HUES6 (cell line): Measurements from ENCODE around the gene CYTH4.
A peak's percentile ranks its signal among the peaks of the same experiment; 100 is the strongest.
"Not testable (repeated sequence)": the region's sequence is repeated elsewhere in the genome, so short reads cannot be mapped to it uniquely, and the experiment has no call there.

Experiments used
- H3K27ac ChIP-seq: 2 replicates; pipeline ENCODE4 v1.7.0; 2013; ENCODE audit warnings: low read depth, mild to moderate bottlenecking, low read length, inconsistent platforms
- H3K27me3 ChIP-seq: 2 replicates; pipeline ENCODE4 v1.6.1; 2013; ENCODE audit warnings: low read length; ENCODE audit not compliant: control insufficient read depth, insufficient read depth
- H3K36me3 ChIP-seq: 2 replicates; pipeline ENCODE4 v1.6.1; 2013; ENCODE audit warnings: low read length; ENCODE audit not compliant: control insufficient read depth, insufficient read depth
- H3K4me1 ChIP-seq: 2 replicates; pipeline ENCODE4 v1.6.1; 2013; ENCODE audit warnings: low read length; ENCODE audit not compliant: control insufficient read depth, insufficient read depth
- H3K4me3 ChIP-seq: 2 replicates; pipeline ENCODE4 v1.5.1; 2013; ENCODE audit warnings: low read depth, low read length
- H3K9ac ChIP-seq: one replicate; pipeline ENCODE4 v1.6.1; 2013; ENCODE audit warnings: mild to moderate bottlenecking, low read length
- H3K9me3 ChIP-seq: 2 replicates; pipeline ENCODE4 v1.6.1; 2013; ENCODE audit warnings: low read depth, low read length; ENCODE audit not compliant: control insufficient read depth, insufficient read depth

The CYTH4 gene, protein sequence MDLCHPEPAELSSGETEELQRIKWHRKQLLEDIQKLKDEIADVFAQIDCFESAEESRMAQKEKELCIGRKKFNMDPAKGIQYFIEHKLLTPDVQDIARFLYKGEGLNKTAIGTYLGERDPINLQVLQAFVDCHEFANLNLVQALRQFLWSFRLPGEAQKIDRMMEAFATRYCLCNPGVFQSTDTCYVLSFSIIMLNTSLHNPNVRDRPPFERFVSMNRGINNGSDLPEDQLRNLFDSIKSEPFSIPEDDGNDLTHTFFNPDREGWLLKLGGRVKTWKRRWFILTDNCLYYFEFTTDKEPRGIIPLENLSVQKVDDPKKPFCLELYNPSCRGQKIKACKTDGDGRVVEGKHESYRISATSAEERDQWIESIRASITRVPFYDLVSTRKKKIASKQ

DNA sequence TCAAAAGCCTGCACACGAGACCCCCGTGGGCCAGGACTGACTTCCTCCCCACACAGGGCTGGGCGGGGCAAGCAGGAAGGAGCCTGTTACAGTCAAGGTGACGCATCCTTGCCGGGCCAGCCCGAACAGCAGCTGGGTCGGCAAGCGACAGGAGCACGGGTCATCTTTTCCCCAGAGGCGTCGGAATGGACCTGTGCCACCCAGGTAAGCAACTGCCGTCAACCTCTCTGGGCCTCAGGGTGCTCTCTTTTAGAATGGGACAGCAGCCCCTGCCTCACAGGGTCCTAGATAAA, at the start of gene CYTH4:
TSS of gene CYTH4 (plus strand) at position 124 of the 293 bp plus-strand sequence. CDS start at position 186, 62 bp downstream.
- H3K27me3 ChIP-seq: no peaks in the 10 kb centered on the region
- H3K9ac ChIP-seq: no peak within 1 kb of the TSS
- H3K4me3 ChIP-seq: no peak within 1 kb of the TSS
- peaks cover 15% of the 10 kb centered on the region for H3K4me1 ChIP-seq
- H3K36me3 ChIP-seq: no peaks in the 10 kb centered on the region
- peaks cover 4% of the 10 kb centered on the region for H3K9me3 ChIP-seq
- no peak within 1 kb of the TSS for H3K27ac ChIP-seq

DNA sequence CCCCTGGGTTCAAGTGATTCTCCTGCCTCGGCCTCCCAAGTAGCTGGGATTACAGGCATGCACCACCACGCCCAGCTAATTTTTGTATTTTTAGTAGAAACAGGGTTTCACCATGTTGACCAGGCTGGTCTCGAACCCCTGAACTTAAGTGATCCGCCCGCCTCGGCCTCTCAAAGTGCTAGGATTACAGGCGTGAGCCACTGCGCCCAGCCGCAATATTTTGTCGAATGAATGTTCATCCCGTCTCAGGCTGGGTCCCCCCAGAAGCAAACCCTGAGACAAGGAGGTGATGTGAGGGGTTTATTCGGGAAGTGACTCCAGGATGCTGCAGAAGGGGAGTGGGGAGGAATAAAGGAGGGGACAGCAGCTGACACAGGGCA, 48.9 kb upstream of the CYTH4 start:
- not testable (repeated sequence) for H3K27ac ChIP-seq, H3K9ac ChIP-seq, H3K27me3 ChIP-seq, H3K36me3 ChIP-seq, H3K9me3 ChIP-seq, H3K4me3 ChIP-seq
- H3K4me1 ChIP-seq: peaks cover 12% of the 10 kb centered on the region; the same call in 1 of the 2 replicates

DNA sequence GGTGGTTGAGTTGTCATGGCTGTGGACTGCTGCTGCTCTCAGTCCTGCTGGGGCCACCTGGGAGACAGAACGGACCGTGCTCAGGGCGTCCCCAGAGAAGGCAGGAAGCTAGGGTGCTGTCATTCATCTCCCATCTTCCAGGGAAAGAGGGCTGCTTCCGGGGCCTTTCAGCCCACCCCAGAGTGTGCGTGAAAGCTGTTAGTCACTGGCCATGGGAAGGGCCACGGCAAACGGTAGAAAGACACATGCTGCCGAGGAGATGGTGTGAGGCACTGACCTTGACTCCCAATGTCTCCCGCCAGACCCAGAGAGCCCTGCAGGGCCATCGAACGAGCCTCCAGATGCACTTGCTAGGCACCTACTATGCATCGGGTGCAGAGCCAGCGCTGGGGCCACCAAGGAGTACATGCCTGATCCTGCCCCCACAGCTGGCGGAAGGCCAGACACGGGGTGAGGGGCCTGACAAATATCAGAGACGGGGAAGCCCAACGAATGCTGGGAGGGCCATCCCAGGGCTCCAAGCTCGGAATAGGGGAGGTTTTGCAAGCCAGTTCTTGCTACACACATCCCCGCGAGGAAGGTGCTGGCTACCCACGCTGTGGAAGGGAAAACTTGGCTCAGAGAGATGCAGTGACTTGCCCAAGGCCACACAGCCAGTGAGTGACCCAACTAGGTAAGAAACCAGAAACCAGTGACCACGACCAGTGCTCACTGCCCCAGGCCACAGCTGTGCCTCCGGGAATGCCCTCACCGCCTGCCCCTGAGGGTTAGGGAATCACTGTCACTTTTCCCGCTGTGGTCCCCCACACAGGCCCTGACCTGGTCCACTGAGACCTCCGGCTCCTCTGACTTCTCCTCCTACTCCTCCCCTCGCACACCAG, 48.3 kb upstream of the CYTH4 start:
- Histone ChIP-seq H3K27ac (no peak overlapping the region), H3K9me3 (no peaks in the 10 kb centered on the region), H3K36me3 (no peaks in the 10 kb centered on the region), H3K4me1 (peaks cover 12% of the 10 kb centered on the region; the same call in 1 of the 2 replicates), H3K4me3 (no peak overlapping the region), H3K9ac (no peak overlapping the region), H3K27me3 (no peaks in the 10 kb centered on the region)

DNA sequence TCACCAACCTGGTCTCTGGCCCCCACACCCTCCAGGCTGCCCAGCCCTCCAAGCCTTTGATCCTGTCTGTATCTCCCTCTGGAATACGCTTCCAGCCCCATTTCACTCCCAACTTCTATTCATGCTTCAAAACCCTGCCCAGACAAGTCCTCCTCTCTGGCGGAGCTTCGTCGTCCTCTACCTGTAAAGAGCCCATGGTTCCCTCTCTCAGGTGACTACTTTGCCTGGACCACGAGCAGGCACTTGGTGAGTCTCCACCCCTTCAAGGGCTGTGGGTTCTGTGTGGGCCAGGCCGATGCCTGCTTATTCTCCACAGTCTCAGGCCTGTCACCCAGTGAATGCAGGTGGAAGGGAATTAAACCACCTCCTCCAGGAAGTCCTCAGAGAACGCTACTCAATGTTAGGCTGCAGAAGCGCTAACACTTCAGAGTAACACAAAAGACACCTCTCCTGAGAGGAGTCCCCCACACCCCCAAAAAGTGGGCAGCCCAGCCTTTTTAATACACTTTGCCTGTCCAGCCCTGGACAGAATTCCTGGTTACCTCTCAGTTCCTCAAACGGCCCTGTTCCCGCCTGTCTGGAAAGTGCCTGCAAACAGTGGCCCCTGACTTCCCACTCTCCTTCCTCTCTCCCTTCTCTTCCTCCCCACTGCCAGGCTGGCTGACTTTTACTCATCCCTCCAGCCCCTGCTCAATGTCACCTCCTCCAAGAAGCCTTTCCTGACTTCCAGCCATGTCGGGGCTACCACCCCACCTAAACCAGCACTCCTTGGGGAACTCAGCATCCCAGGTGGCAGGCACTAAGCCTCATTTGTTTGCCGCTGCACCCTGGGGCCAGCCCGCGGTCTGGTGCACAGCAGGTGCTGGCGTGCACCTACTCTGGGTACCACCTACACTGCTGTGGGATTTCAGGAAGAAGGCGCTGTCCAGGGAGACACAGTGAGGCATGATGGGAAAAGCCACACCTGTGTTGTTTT, 47.3 kb upstream of the CYTH4 start:
- H3K4me1 ChIP-seq: peaks cover 12% of the 10 kb centered on the region; the same call in 1 of the 2 replicates
- no peak overlapping the region for H3K27ac ChIP-seq
- H3K27me3 ChIP-seq: no peaks in the 10 kb centered on the region
- H3K4me3 ChIP-seq: no peak overlapping the region
- H3K9me3 ChIP-seq: no peaks in the 10 kb centered on the region
- H3K36me3 ChIP-seq: no peaks in the 10 kb centered on the region
- no peak overlapping the region for H3K9ac ChIP-seq

DNA sequence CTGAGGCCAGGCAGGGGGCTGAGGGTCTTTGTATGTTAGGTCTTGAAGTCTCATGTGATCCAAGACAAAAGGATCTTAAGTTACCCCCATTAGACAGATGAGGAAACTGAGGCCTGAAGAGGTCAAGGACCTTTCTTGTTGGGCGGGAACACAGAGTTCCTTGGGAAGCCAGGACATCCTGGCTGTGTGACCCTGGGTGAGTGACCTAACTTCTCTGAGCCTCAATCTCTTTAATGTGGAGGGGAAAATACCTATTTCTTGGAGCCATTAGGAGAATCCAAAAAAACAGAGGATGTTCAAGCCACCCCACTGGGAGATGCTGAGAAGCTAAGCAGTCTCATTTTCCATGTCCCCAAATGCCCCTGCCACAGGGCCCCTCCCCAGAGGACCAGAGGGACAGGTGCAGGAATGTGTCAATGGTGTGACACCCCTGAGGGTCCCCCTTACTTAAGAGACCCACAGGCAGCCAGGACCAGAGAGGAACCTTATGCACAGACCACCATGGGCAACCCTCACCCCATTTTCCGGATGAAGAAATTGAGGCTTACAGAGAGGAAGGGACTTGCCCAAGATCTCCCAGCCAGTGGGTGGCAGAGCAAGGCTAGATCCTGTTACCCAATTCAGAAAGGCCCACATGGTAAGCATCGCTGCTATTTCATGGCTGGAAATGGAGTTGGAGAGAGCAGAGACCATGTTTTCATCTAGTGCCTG, 46.3 kb upstream of the CYTH4 start:
- Histone ChIP-seq H3K27ac (no peak overlapping the region), H3K36me3 (no peaks in the 10 kb centered on the region), H3K9ac (no peak overlapping the region), H3K9me3 (no peaks in the 10 kb centered on the region), H3K27me3 (no peaks in the 10 kb centered on the region), H3K4me3 (no peak overlapping the region), H3K4me1 (peaks cover 14% of the 10 kb centered on the region; the same call in 1 of the 2 replicates)

DNA sequence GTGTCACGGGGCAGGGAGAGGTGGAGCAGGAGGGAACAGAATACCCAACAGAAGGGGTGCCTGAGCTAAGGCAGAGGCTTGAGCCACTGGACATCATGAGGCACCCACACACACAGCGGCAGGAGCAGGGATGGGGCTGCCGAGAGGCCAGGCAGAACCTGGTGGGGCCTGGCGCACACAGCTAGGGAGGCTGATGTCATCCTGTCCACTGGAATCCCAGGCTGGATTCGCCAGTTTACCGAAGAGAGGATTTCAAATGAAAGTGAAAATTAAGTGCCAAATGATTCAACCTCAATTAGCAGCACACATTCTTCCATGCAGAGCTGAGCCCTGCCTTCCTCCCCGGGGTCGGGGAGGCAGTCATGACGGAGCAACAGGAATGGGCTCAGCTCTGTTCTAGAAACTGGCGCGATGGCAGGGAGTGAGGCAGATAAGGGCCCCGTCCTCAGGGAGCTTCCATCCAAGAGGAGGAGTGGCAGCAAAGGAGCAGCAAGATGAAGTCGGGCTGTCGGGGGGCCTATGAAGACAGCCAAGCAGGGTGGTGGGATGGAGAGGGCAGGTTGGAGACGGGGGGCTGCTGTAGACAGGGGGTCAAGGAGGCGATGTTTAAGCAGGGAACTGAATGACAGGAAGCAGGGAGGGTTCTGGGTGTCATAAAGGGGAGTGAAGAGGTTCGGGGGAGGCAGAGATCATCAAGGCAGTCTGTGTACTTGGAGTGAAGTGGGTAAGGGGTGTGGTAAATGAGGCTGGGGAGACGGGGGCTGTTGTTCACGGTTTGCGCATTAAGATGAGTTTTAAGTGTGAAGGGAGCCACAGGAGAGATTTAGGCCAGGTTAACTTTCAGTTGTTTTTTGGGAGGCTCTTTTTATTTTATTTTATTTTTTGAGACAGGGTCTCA, 44.7 kb upstream of the CYTH4 start:
- Histone ChIP-seq H3K4me1 (peaks cover 21% of the 10 kb centered on the region; the same call in 1 of the 2 replicates), H3K9me3 (no peaks in the 10 kb centered on the region), H3K9ac (peak overlapping the region; percentile 28), H3K36me3 (no peaks in the 10 kb centered on the region), H3K27me3 (no peaks in the 10 kb centered on the region), H3K4me3 (no peak overlapping the region), H3K27ac (no peak overlapping the region)

DNA sequence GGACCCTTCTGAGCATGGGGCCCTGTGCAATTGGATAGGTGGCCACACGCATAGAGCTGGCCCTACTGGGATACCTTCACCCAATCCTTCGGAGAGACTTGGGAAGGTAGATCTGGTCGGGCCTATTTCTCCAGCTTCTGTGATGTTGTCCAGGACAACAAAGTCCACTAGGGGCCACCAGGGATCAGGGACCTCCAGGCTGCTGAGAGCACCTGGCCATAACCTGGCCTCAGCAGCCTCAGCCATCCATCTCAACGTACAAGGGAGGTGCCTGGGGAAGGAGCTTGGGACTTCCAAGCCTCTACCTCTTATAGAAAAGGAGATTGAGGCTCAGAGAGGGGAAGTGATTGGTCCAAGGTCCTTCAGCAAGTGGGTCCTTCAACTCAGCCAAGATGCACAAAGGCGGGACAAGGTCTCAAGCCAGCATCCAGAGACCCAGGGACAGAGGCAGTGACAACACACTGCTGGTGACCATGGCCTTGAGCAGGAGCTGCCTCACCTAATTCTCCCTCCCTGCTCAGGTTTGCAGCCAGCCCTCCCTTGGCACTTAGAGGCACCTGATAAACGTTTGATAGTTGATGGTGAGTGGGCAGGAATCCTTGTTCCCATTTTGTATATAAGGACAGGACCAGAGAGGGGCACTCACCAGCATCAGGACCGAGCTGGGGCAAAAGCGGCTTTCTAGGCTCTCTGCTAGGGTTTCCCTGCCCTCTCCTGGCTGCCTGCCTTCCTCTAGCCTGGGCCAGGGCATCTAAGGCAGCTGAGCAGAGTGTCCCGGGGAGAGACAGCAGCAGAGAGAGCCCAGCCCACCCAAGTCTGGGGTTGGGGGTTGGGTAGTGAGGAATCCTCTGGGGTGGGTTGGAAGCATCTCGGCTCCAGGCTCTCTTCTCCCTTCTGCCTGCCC, 42.7 kb upstream of the CYTH4 start:
- no peak overlapping the region for H3K27ac ChIP-seq
- H3K27me3 ChIP-seq: no peaks in the 10 kb centered on the region
- H3K4me1 ChIP-seq: peaks cover 33% of the 10 kb centered on the region; the same call in 1 of the 2 replicates
- H3K9ac ChIP-seq: no peak overlapping the region
- no peak overlapping the region for H3K4me3 ChIP-seq
- H3K9me3 ChIP-seq: no peaks in the 10 kb centered on the region
- H3K36me3 ChIP-seq: no peaks in the 10 kb centered on the region

DNA sequence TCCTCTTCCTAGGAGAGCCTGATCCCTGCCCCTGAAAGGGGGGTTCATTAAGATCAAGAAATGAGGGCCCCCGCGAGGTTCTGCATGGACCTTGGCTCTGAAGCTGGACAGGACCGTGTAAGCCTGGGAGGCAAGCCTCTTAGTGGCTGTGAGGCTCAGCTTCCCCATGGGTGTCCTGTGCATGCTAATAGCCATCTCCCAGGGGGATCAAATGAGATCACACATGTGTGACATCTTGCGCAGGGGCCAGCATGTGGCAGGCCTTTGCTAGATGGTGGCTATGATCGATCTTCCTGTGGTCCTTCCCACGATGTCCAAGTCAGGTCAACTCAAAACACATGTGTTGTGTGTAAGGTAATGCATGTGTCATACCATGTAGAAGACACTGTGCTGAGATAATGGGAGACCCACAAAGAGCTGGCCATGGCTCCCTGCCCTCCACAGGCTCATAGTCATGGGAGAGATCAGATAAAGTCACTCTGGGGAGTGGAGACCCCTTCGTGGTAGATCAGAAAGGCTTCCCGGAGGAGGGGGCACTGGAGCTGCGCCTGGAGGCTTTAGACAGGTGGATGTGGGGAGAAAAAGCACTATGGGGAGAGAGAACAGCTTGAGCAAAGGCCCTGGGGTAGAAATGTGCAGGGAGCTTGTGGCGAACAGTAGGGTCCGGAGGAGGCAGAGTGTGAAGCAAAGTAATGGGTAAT, 41.9 kb upstream of the CYTH4 start:
- Histone ChIP-seq H3K27me3 (no peaks in the 10 kb centered on the region), H3K9me3 (no peaks in the 10 kb centered on the region), H3K4me3 (no peak overlapping the region), H3K36me3 (no peaks in the 10 kb centered on the region), H3K27ac (no peak overlapping the region), H3K9ac (no peak overlapping the region), H3K4me1 (peaks cover 35% of the 10 kb centered on the region)

DNA sequence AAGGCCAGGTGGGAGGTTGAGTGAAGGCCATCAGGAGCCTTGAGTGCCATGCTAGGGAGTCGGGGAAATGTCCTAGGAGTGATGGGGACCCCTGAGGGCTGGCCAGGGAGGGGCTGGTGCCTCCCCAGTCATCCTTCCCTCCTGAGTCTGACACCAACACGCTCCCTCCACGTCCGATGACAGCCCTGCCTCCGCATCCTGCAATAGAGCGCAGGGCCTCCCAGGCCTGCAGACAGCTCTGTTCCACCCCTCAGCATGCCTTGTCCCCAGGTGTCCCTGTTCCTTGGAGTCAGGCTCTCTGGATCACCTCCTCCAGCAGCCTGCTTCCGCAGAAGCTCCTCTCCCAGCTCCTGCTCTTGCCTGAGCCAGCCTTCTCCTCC, 41.4 kb upstream of the CYTH4 start:
- H3K4me3 ChIP-seq: no peak overlapping the region
- no peak overlapping the region for H3K9ac ChIP-seq
- peaks cover 36% of the 10 kb centered on the region for H3K4me1 ChIP-seq

More for the DNA sequence above, 41.4 kb upstream of the CYTH4 start:
- Histone ChIP-seq H3K27me3 (no peaks in the 10 kb centered on the region), H3K36me3 (no peaks in the 10 kb centered on the region), H3K27ac (no peak overlapping the region), H3K9me3 (no peaks in the 10 kb centered on the region)
